Measurements from ENCODE around the gene TPRN.
A peak's percentile ranks its signal among the peaks of the same experiment; 100 is the strongest.

TPRN gene

GRCh38 chr9:137244486-137245449 lies 44.2 kb upstream of the TPRN start:
- no peak for TF ChIP-seq SIN3A (IDR thresholded peaks at IDR 0.05; ENCODE audit: borderline replicate concordance, insufficient read depth, low read length)
- no peak for TF ChIP-seq REST (IDR thresholded peaks at IDR 0.05; ENCODE audit: insufficient read depth in 1 of 2, low read depth in 2 of 2, low read length in 2 of 2)
- no peak for TF ChIP-seq POLR2AphosphoS5 (IDR thresholded peaks at IDR 0.05; ENCODE audit: low read depth, low read length)
- TF ChIP-seq FOXP2 (optimal IDR thresholded peaks at IDR 0.05; ENCODE audit: borderline replicate concordance, extremely low read depth, extremely low read length, insufficient read depth): no peak
- no peak for TF ChIP-seq TAF1 (IDR thresholded peaks at IDR 0.05; ENCODE audit: borderline replicate concordance, insufficient read depth, low read length)

GRCh38 chr9:137243626-137244485 lies 43.3 kb upstream of the TPRN start:
- no peak for TF ChIP-seq REST (IDR thresholded peaks at IDR 0.05; ENCODE audit: insufficient read depth in 1 of 2, low read depth in 2 of 2, low read length in 2 of 2)
- no peak; the same call in 1 of the 2 replicates for TF ChIP-seq TAF1 (IDR thresholded peaks at IDR 0.05; ENCODE audit: borderline replicate concordance, insufficient read depth, low read length)
- TF ChIP-seq FOXP2 (optimal IDR thresholded peaks at IDR 0.05; ENCODE audit: borderline replicate concordance, extremely low read depth, extremely low read length, insufficient read depth): no peak
- peak; percentile 61; the same call in 1 of the 2 replicates for TF ChIP-seq POLR2AphosphoS5 (IDR thresholded peaks at IDR 0.05; ENCODE audit: low read depth, low read length)
- 0 out of 2 replicates have a peak, but pooled peaks have one; percentile 59 for TF ChIP-seq SIN3A (IDR thresholded peaks at IDR 0.05; ENCODE audit: borderline replicate concordance, insufficient read depth, low read length)

- TF ChIP-seq SIN3A (IDR thresholded peaks at IDR 0.05; ENCODE audit: borderline replicate concordance, insufficient read depth, low read length) (no peak), POLR2AphosphoS5 (IDR thresholded peaks at IDR 0.05; ENCODE audit: low read depth, low read length) (peak; percentile 41; the same call in 1 of the 2 replicates), TAF1 (IDR thresholded peaks at IDR 0.05; ENCODE audit: borderline replicate concordance, insufficient read depth, low read length) (no peak)
These were observed 42.0 kb upstream of the TPRN start for GRCh38 chr9:137242269-137243203.

GRCh38 chr9:137241490-137242268 lies 41.1 kb upstream of the TPRN start:
- TF ChIP-seq POLR2AphosphoS5 (IDR thresholded peaks at IDR 0.05; ENCODE audit: low read depth, low read length): no peak
- TF ChIP-seq SIN3A (IDR thresholded peaks at IDR 0.05; ENCODE audit: borderline replicate concordance, insufficient read depth, low read length): no peak
- TF ChIP-seq FOXP2 (optimal IDR thresholded peaks at IDR 0.05; ENCODE audit: borderline replicate concordance, extremely low read depth, extremely low read length, insufficient read depth): no peak
- no peak for TF ChIP-seq REST (IDR thresholded peaks at IDR 0.05; ENCODE audit: insufficient read depth in 1 of 2, low read depth in 2 of 2, low read length in 2 of 2)
- no peak for TF ChIP-seq TAF1 (IDR thresholded peaks at IDR 0.05; ENCODE audit: borderline replicate concordance, insufficient read depth, low read length)
